H9 (cell line): Measurements from ENCODE around the gene PASK. TPM values are rescaled to one million over a fixed set of nuclear protein-coding genes. Genes with fewer than 3 reads are reported as not detected.

Experiments used
- DNase-seq: peaks from one replicate; pipeline ENCODE4 v3.0.0-alpha.2; 2017
- H2AFZ ChIP-seq: one replicate; pipeline ENCODE4 v1.6.1; 2013; ENCODE audit warnings: mild to moderate bottlenecking, low read length, control low read depth, moderate library complexity
- H2AK5ac ChIP-seq: 2 replicates; pipeline ENCODE4 v1.6.1; 2013; ENCODE audit warnings: low read length, control low read depth, mixed read lengths; ENCODE audit not compliant: insufficient read length
- H2BK120ac ChIP-seq: one replicate; pipeline ENCODE4 v1.6.1; 2013; ENCODE audit warnings: low read depth, mild to moderate bottlenecking, low read length, control low read depth, inconsistent platforms; ENCODE audit not compliant: poor library complexity, severe bottlenecking
- H2BK12ac ChIP-seq: 2 replicates; pipeline ENCODE4 v1.6.1; 2013; ENCODE audit warnings: low read length, control low read depth, mixed read lengths, low read depth; ENCODE audit not compliant: insufficient read length
- H2BK15ac ChIP-seq: 2 replicates; pipeline ENCODE4 v1.6.1; 2013; ENCODE audit warnings: low read depth, low read length, control low read depth
- H2BK20ac ChIP-seq: one replicate; pipeline ENCODE4 v1.6.1; 2013; ENCODE audit warnings: low read depth, mild to moderate bottlenecking, low read length, control low read depth, inconsistent platforms; ENCODE audit not compliant: poor library complexity, severe bottlenecking
- H2BK5ac ChIP-seq: 2 replicates; pipeline ENCODE4 v1.6.1; 2013; ENCODE audit warnings: low read length, control low read depth, mixed read lengths; ENCODE audit not compliant: insufficient read length
- H3K14ac ChIP-seq: 2 replicates; pipeline ENCODE4 v1.6.1; 2013; ENCODE audit warnings: low read length, control low read depth; ENCODE audit not compliant: insufficient read depth
- H3K18ac ChIP-seq: 2 replicates; pipeline ENCODE4 v1.6.1; 2013; ENCODE audit warnings: low read depth, mild to moderate bottlenecking, mixed read lengths, low read length, control low read depth; ENCODE audit not compliant: insufficient read length
- H3K23ac ChIP-seq: 2 replicates; pipeline ENCODE4 v1.6.1; 2013; ENCODE audit warnings: low read length, control low read depth, mixed read lengths, low read depth; ENCODE audit not compliant: insufficient read length
- H3K23me2 ChIP-seq: 2 replicates; pipeline ENCODE4 v1.6.1; 2013; ENCODE audit warnings: low read depth, mild to moderate bottlenecking, mixed read lengths, low read length, control low read depth; ENCODE audit not compliant: insufficient read length, poor library complexity, severe bottlenecking
- H3K27ac ChIP-seq: 2 replicates; pipeline ENCODE4 v1.5.1; 2013; ENCODE audit warnings: low read length, control low read depth, mixed read lengths, low read depth; ENCODE audit not compliant: insufficient read length
- H3K27me3 ChIP-seq: 2 replicates; pipeline ENCODE4 v1.6.1; 2013; ENCODE audit warnings: low read length, control low read depth, inconsistent platforms; ENCODE audit not compliant: insufficient read depth
- H3K4ac ChIP-seq: 2 replicates; pipeline ENCODE4 v1.6.1; 2013; ENCODE audit warnings: low read depth, mild to moderate bottlenecking, control low read depth, inconsistent platforms, low read length, moderate library complexity
- H3K4me1 ChIP-seq: 2 replicates; pipeline ENCODE4 v1.6.1; 2013; ENCODE audit warnings: low read length, control low read depth, inconsistent platforms; ENCODE audit not compliant: insufficient read depth
- H3K4me2 ChIP-seq: 2 replicates; pipeline ENCODE4 v1.6.1; 2013; ENCODE audit warnings: low read length, control low read depth, mixed read lengths; ENCODE audit not compliant: insufficient read length, insufficient read depth
- H3K56ac ChIP-seq: 2 replicates; pipeline ENCODE4 v1.6.1; 2013; ENCODE audit warnings: low read depth, mild to moderate bottlenecking, mixed read lengths, low read length, control low read depth; ENCODE audit not compliant: insufficient read length
- H3K79me1 ChIP-seq: 2 replicates; pipeline ENCODE4 v1.6.1; 2013; ENCODE audit warnings: low read depth, mild to moderate bottlenecking, moderate library complexity, low read length, control low read depth, inconsistent platforms; ENCODE audit not compliant: insufficient read depth, poor library complexity, severe bottlenecking
- H3K79me2 ChIP-seq: 2 replicates; pipeline ENCODE4 v1.6.1; 2013; ENCODE audit warnings: low read length, control low read depth, inconsistent platforms; ENCODE audit not compliant: insufficient read depth
- H3K9ac ChIP-seq: 2 replicates; pipeline ENCODE4 v1.6.1; 2013; ENCODE audit warnings: low read length, control low read depth, mixed read lengths; ENCODE audit not compliant: insufficient read length; ENCODE audit errors: extremely low read depth
- H3K9me3 ChIP-seq: one replicate; pipeline ENCODE4 v1.6.1; 2013; ENCODE audit warnings: low read depth, low read length, inconsistent platforms; ENCODE audit not compliant: control insufficient read depth
- H3T11ph ChIP-seq: one replicate; pipeline ENCODE4 v1.6.1; 2013; ENCODE audit warnings: mild to moderate bottlenecking, low read length, control low read depth, inconsistent platforms
- H4K20me1 ChIP-seq: one replicate; pipeline ENCODE4 v1.6.1; 2013; ENCODE audit not compliant: control insufficient read depth, insufficient read length, insufficient read depth
- H4K5ac ChIP-seq: 2 replicates; pipeline ENCODE4 v1.6.1; 2013; ENCODE audit warnings: low read depth, mild to moderate bottlenecking, mixed read lengths, low read length, control low read depth; ENCODE audit not compliant: insufficient read length
- H4K8ac ChIP-seq: replicated peaks from 2 replicates; pipeline ENCODE4 v1.6.1; 2013; ENCODE audit warnings: low read length, control low read depth, mixed read lengths, low read depth; ENCODE audit not compliant: insufficient read length
- H4K91ac ChIP-seq: 2 replicates; pipeline ENCODE4 v1.6.1; 2013; ENCODE audit warnings: low read depth, mild to moderate bottlenecking, moderate library complexity, mixed read lengths, low read length, control low read depth; ENCODE audit not compliant: insufficient read length
- H3K27ac Mint-ChIP-seq, 3 experiments: 2 replicates in 2 of 3; 3 replicates in 1 of 3; pipeline ENCODE4 v1.8.0; 2020 to 2021; ENCODE audit warnings: mixed read lengths in 3 of 3, mild to moderate bottlenecking in 1 of 3, moderate library complexity in 1 of 3
- H3K27me3 Mint-ChIP-seq: 2 replicates; pipeline ENCODE4 v1.8.0; 2021; ENCODE audit warnings: low read depth, mild to moderate bottlenecking, moderate library complexity, mixed read lengths
- H3K36me3 Mint-ChIP-seq, 3 experiments: 2 replicates in 2 of 3; 3 replicates in 1 of 3; pipeline ENCODE4 v1.8.0; 2020 to 2021; ENCODE audit warnings: low read depth in 3 of 3, mixed read lengths in 3 of 3; ENCODE audit not compliant: insufficient read depth in 1 of 3
- H3K4me1 Mint-ChIP-seq, 2 experiments: 2 replicates each; pipeline ENCODE4 v1.8.0; 2020; ENCODE audit warnings: mixed read lengths in 2 of 2
- H3K4me3 Mint-ChIP-seq, 2 experiments: 2 replicates in 1 of 2; 3 replicates in 1 of 2; pipeline ENCODE4 v1.8.0; 2020 to 2021; ENCODE audit warnings: mild to moderate bottlenecking in 2 of 2, mixed read lengths in 2 of 2, moderate library complexity in 1 of 2
- H3K9me3 Mint-ChIP-seq, 2 experiments: 2 replicates in 1 of 2; 3 replicates in 1 of 2; pipeline ENCODE4 v1.8.0; 2020; ENCODE audit warnings: mild to moderate bottlenecking in 2 of 2, mixed read lengths in 2 of 2, moderate library complexity in 1 of 2
- WGBS: extraction: QIAGEN DNeasy Blood & Tissue Kit; methylation state at CpG from one replicate; pipeline ENCODE4 v1.1.7; 2013; ENCODE audit warnings: missing lambda C conversion rate, low lambda C conversion rate, mixed read lengths; ENCODE audit not compliant: insufficient read length; ENCODE audit errors: extremely low coverage; 5-methylcytosine and 5-hydroxymethylcytosine counted together
- total RNA-seq: library from RNA; stranded (reverse); gene quantifications from 2 replicates; pipeline ENCODE4 v1.2.1, GENCODE V29; 2021
- TF ChIP-seq, protein P1 (sequence below): fragments of 200-600 bp; sonication (generic); conservative IDR thresholded peaks from 3 replicates; pipeline ENCODE4 v1.8.0; 2021; ENCODE audit warnings: antibody characterized with exemption, mild to moderate bottlenecking

PASK gene
- total RNA-seq, 1 experiment from 2014 or later = 68.0 TPM

GRCh38 chr2:241061275-241061674 lies 88.0 kb downstream of the PASK start:
- no peak overlapping the region for H3K9ac ChIP-seq
- no peak overlapping the region for H3K27ac ChIP-seq
- Mint-ChIP-seq H3K4me1 (peaks cover 0 to 7% of the 10 kb centered on the region in 2 experiments; a peak in 2 of 4 replicates), H3K27ac (no peak overlapping the region), H3K9me3 (no peaks in the 10 kb centered on the region; a peak in 2 of 5 replicates), H3K4me3 (no peak overlapping the region), H3K36me3 (no peaks in the 10 kb centered on the region), H3K27me3 (no peaks in the 10 kb centered on the region; the same call in 1 of the 2 replicates)
- H2AFZ ChIP-seq = no peak overlapping the region
- no peak overlapping the region for H3T11ph ChIP-seq
- no peaks in the 10 kb centered on the region for H3K79me2 ChIP-seq
- H3K4me1 ChIP-seq = no peaks in the 10 kb centered on the region
- H2BK15ac ChIP-seq = no peak overlapping the region
- DNase-seq = no peak
- no peak overlapping the region for H3K14ac ChIP-seq
- H3K79me1 ChIP-seq = no peaks in the 10 kb centered on the region
- H4K8ac ChIP-seq = no peak overlapping the region
- H3K18ac ChIP-seq = no peak overlapping the region
- H3K27me3 ChIP-seq = no peaks in the 10 kb centered on the region
- H2BK120ac ChIP-seq = no peak overlapping the region
- no peak overlapping the region for H2BK20ac ChIP-seq
- H2BK5ac ChIP-seq = no peak overlapping the region
- no peaks in the 10 kb centered on the region for H4K20me1 ChIP-seq
- H3K4ac ChIP-seq = no peak overlapping the region
- no peak overlapping the region for H4K91ac ChIP-seq
- H4K5ac ChIP-seq = no peak overlapping the region
- H2BK12ac ChIP-seq = no peak overlapping the region
- no peaks in the 10 kb centered on the region for H3K23me2 ChIP-seq
- H3K23ac ChIP-seq = no peak overlapping the region
- no peaks in the 10 kb centered on the region for H3K9me3 ChIP-seq
- TF ChIP-seq, protein P1, sequence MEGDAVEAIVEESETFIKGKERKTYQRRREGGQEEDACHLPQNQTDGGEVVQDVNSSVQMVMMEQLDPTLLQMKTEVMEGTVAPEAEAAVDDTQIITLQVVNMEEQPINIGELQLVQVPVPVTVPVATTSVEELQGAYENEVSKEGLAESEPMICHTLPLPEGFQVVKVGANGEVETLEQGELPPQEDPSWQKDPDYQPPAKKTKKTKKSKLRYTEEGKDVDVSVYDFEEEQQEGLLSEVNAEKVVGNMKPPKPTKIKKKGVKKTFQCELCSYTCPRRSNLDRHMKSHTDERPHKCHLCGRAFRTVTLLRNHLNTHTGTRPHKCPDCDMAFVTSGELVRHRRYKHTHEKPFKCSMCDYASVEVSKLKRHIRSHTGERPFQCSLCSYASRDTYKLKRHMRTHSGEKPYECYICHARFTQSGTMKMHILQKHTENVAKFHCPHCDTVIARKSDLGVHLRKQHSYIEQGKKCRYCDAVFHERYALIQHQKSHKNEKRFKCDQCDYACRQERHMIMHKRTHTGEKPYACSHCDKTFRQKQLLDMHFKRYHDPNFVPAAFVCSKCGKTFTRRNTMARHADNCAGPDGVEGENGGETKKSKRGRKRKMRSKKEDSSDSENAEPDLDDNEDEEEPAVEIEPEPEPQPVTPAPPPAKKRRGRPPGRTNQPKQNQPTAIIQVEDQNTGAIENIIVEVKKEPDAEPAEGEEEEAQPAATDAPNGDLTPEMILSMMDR = no peak
- no peak overlapping the region for H3K4me2 ChIP-seq
- H3K56ac ChIP-seq = no peak overlapping the region
- WGBS = no CpG with 5 or more reads among the region's 6 CpGs
- no peak overlapping the region for H2AK5ac ChIP-seq

Other genes starting within 250 kb of the PASK start
- not detected in 2 replicates for gene CROCC2, start 243.1 kb downstream of the PASK start, total RNA-seq
- 1.8 and 2.5 TPM in 2 replicates for gene SNED1, start 150.9 kb downstream of the PASK start, total RNA-seq
- gene MTERF4, start 47.2 kb downstream of the PASK start, total RNA-seq = 35.0 and 36.6 TPM in 2 replicates
- 60.2 and 60.4 TPM in 2 replicates for gene PPP1R7, start 995 bp upstream of the PASK start, total RNA-seq
- 3.9 and 5.2 TPM in 2 replicates for gene ANO7, start 39.2 kb upstream of the PASK start, total RNA-seq
- gene HDLBP, start 166.2 kb upstream of the PASK start, total RNA-seq = 340 and 364 TPM in 2 replicates
- 385 and 399 TPM in 2 replicates for gene SEPTIN2, start 166.5 kb upstream of the PASK start, total RNA-seq
- 31.0 and 33.9 TPM in 2 replicates for gene FARP2, start 206.8 kb upstream of the PASK start, total RNA-seq